ENCODE results near the gene INTS1. TPM values are rescaled to one million over a fixed set of nuclear protein-coding genes. Genes with fewer than 3 reads are reported as not detected.

INTS1 gene
- total and polyA plus RNA-seq, 2 of the 4 experiments (the other 2 are of a cell fraction): 9.3 to 40.1 TPM

DNA sequence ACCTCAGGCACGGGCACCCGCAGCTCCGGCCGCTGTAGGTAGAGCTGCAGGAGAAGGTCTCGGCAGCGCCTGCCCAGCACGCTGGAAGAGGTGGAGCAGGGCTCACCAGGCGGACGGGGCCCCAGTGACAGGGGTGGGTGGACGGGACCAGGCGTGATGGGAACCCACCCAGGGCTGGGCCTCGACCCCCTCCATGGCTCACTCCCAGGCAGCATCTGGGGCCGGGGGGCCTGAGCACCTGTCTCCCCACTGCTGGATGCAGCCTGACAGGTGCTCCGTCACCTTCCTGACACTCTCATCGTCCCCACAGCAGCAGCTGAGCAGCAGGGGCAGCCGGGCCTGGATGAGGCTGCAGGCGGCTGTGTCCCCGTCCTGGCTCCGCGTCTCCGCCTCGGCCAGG is 28.2 kb downstream of the INTS1 start:
- Histone ChIP-seq H4K91ac (ENCODE audit: insufficient read depth, low read depth, low read length) (no peak overlapping the region), H3K9me1 (ENCODE audit: insufficient read depth, low read length) (no peaks in the 10 kb centered on the region), H4K8ac (ENCODE audit: low read depth in 2 of 2, low read length in 2 of 2) (no peak overlapping the region), H4K5ac (ENCODE audit: low read depth, low read length) (no peak overlapping the region), H3K36me3 (ENCODE audit: control insufficient read depth, insufficient read depth, low read length) (peaks cover 71% of the 10 kb centered on the region), H2AK5ac (ENCODE audit: low read depth, low read length) (no peak overlapping the region), H4K20me1 (ENCODE audit: insufficient read depth, low read length) (peaks cover 3% of the 10 kb centered on the region; the same call in 1 of the 2 replicates), H3K9ac (ENCODE audit: low read depth, low read length) (no peak overlapping the region), H3K4ac (ENCODE audit: low read depth, low read length) (no peak overlapping the region), H3K27ac (ENCODE audit: insufficient read depth, low read length) (no peak overlapping the region), H2AK9ac (replicated peaks; ENCODE audit: low read depth, low read length, poor library complexity) (no peak overlapping the region), H3K79me1 (ENCODE audit: low read depth in 1 of 2, low read length in 2 of 2) (no peaks in the 10 kb centered on the region), H3K27me3 (ENCODE audit: control insufficient read depth, insufficient read depth, low read length) (no peaks in the 10 kb centered on the region), H2BK5ac (ENCODE audit: low read depth, low read length, poor library complexity, severe bottlenecking) (no peak overlapping the region), H3K14ac (replicated peaks; ENCODE audit: low read depth, low read length) (no peak overlapping the region), H3K4me2 (ENCODE audit: low read depth, low read length) (no peak overlapping the region), H2BK120ac (ENCODE audit: low read depth, low read length) (no peak overlapping the region), H3K4me1 (ENCODE audit: control insufficient read depth, insufficient read depth, low read length) (no peaks in the 10 kb centered on the region), H3K4me3 (ENCODE audit: insufficient read depth, low read depth, low read length) (no peak overlapping the region), H2AFZ (replicated peaks; ENCODE audit: low read length, poor library complexity) (no peak overlapping the region), H3K56ac (ENCODE audit: extremely low read depth, insufficient read depth, low read length) (no peak overlapping the region), H3K9me3 (ENCODE audit: control insufficient read depth, insufficient read depth, low read length) (no peaks in the 10 kb centered on the region), H2BK15ac (ENCODE audit: low read depth, low read length) (no peak overlapping the region), H2BK20ac (ENCODE audit: low read depth, low read length) (no peak overlapping the region), H3K23ac (ENCODE audit: low read depth, low read length) (no peak overlapping the region), H3K18ac (ENCODE audit: low read depth, low read length) (no peak overlapping the region)
- 91% methylated on average over 13 of the region's 22 CpGs; no CpG with 5 or more reads in 1 of the 2 experiments for WGBS, 2 experiments (ENCODE audit: extremely low coverage in 2 of 2, insufficient read length in 1 of 2)
- TF ChIP-seq, protein P1, sequence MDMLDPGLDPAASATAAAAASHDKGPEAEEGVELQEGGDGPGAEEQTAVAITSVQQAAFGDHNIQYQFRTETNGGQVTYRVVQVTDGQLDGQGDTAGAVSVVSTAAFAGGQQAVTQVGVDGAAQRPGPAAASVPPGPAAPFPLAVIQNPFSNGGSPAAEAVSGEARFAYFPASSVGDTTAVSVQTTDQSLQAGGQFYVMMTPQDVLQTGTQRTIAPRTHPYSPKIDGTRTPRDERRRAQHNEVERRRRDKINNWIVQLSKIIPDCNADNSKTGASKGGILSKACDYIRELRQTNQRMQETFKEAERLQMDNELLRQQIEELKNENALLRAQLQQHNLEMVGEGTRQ (IDR thresholded peaks at IDR 0.05; ENCODE audit: low read depth, low read length): no peak
- TF ChIP-seq POLR2A (IDR thresholded peaks at IDR 0.05; ENCODE audit: low read depth, low read length) (no peak), BHLHE40 (IDR thresholded peaks at IDR 0.05; ENCODE audit: low read depth, low read length) (no peak), MAFK (IDR thresholded peaks at IDR 0.05; ENCODE audit: low read depth, low read length) (no peak), MXI1 (IDR thresholded peaks at IDR 0.05; ENCODE audit: borderline replicate concordance, low read depth, low read length) (no peak), FOS (IDR thresholded peaks at IDR 0.05; ENCODE audit: low read depth, low read length) (no peak), CHD1 (IDR thresholded peaks at IDR 0.05; ENCODE audit: low read depth, low read length) (no peak), NFE2L2 (IDR thresholded peaks at IDR 0.05; ENCODE audit: low read depth, low read length) (no peak), MAZ (IDR thresholded peaks at IDR 0.05; ENCODE audit: borderline replicate concordance, low read depth, low read length) (no peak), SMC3 (IDR thresholded peaks at IDR 0.05; ENCODE audit: low read depth, low read length) (no peak), RFX5 (IDR thresholded peaks at IDR 0.05; ENCODE audit: low read depth, low read length) (no peak), RAD21 (IDR thresholded peaks at IDR 0.05; ENCODE audit: low read length) (no peak), CEBPB (IDR thresholded peaks at IDR 0.05; ENCODE audit: low read depth, low read length) (no peak), RCOR1 (IDR thresholded peaks at IDR 0.05; ENCODE audit: insufficient replicate concordance, low read length) (no peak)
- TF ChIP-seq, protein P2, sequence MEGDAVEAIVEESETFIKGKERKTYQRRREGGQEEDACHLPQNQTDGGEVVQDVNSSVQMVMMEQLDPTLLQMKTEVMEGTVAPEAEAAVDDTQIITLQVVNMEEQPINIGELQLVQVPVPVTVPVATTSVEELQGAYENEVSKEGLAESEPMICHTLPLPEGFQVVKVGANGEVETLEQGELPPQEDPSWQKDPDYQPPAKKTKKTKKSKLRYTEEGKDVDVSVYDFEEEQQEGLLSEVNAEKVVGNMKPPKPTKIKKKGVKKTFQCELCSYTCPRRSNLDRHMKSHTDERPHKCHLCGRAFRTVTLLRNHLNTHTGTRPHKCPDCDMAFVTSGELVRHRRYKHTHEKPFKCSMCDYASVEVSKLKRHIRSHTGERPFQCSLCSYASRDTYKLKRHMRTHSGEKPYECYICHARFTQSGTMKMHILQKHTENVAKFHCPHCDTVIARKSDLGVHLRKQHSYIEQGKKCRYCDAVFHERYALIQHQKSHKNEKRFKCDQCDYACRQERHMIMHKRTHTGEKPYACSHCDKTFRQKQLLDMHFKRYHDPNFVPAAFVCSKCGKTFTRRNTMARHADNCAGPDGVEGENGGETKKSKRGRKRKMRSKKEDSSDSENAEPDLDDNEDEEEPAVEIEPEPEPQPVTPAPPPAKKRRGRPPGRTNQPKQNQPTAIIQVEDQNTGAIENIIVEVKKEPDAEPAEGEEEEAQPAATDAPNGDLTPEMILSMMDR (conservative IDR thresholded peaks at IDR 0.05; ENCODE audit: low read depth, low read length): no peak
- TF ChIP-seq, protein P3, sequence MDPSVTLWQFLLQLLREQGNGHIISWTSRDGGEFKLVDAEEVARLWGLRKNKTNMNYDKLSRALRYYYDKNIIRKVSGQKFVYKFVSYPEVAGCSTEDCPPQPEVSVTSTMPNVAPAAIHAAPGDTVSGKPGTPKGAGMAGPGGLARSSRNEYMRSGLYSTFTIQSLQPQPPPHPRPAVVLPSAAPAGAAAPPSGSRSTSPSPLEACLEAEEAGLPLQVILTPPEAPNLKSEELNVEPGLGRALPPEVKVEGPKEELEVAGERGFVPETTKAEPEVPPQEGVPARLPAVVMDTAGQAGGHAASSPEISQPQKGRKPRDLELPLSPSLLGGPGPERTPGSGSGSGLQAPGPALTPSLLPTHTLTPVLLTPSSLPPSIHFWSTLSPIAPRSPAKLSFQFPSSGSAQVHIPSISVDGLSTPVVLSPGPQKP (IDR thresholded peaks at IDR 0.05; ENCODE audit: borderline replicate concordance, low read depth, low read length): no peak
- POLR2A ChIA-PET (ENCODE audit: unreplicated experiment): no interaction called here
- dilution Hi-C loops (cut with HindIII; ENCODE audit: low sequenced_read_pairs, unreplicated experiment) (no loop called here), in situ Hi-C loops (cut with MboI; ENCODE audit: low sequenced_read_pairs) (no loop called here), intact Hi-C loops (cut with micrococcal nuclease) (loop anchor here (2.0 kb wide), 1 partner anchor 43 kb away; no protein-coding TSS in a partner anchor)
- no TSS peak for BruUV-seq (replicated peaks)
- CTCF ChIA-PET: no interaction called here
- ATAC-seq (ENCODE audit: low read depth) (no peak), DNase-seq (no peak)

Measured in IMR-90 (cell line).